SH-SY5Y (cell line): Measurements from ENCODE around the gene WBP2.

Experiments used
- GATA2 ChIP-seq: IDR thresholded peaks from 2 replicates; pipeline ENCODE4 v1.6.1; 2011; ENCODE audit warnings: mild to moderate bottlenecking, low read depth, low read length
- GATA3 ChIP-seq: IDR thresholded peaks from 2 replicates; pipeline ENCODE4 v1.6.1; 2011; ENCODE audit warnings: low read depth, mild to moderate bottlenecking, low read length, moderate library complexity

DNA sequence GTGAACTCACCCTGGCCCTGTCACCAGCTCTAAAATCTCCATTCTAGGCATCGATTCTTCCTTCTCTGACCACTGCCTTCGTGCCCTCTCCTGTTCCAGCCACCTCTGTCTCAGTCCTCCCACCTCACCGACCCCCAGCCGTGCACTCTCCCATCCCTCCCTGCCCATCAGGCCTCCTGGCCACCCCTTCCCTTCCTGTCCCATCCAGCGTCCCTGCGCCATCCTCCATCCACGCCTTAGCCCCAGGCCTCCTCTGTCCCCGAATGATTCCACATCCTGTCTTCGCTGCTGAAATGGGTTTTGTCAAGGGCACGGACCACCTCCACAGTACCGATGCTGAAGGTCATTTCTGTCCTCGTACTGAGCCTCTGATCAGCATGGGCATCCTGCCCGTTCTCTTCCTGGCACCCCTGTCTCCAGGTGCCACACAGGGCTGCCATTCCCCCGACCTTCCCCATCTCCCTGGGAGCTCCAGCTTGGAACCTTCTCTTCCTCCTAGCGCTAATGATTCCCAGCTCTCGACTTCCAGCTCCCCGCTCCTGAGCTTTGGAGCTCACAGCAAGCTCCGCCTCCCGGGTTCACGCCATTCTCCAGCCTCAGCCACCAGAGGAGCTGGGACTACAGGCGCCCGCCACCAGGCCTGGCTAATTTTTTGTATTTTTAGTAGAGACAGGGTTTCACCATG lies 39.1 kb upstream of the WBP2 start:
- no peak for TF ChIP-seq GATA2
- TF ChIP-seq GATA3 = no peak
